Omental fat pad (tissue), 4 donors: ENCODE measurements around the gene NMD3. TPM values are rescaled to one million over a fixed set of nuclear protein-coding genes. Genes with fewer than 3 reads are reported as not detected.
"Not testable (repeated sequence)": the region's sequence is repeated elsewhere in the genome, so short reads cannot be mapped to it uniquely, and the experiment has no call there.

Experiments used
- ATAC-seq: fragments of 150-250 bp; one replicate; pipeline ENCODE4 v1.9.1; 2016; ENCODE audit warnings: mild to moderate bottlenecking, moderate library complexity; ENCODE audit not compliant: low FRiP score
- DNase-seq: peaks from one replicate; pipeline ENCODE4 v3.0.0-alpha.2; 2019; ENCODE audit warnings: low spot score
- CTCF ChIP-seq, 3 donors: fragments of 450-650 bp; IDR thresholded peaks; one replicate each; pipeline ENCODE4 v1.5.1; 2016 to 2017; ENCODE audit warnings: antibody characterized with exemption in 3 of 3, mild to moderate bottlenecking in 3 of 3, moderate library complexity in 2 of 3
- total RNA-seq, 4 donors: library from RNA; depleted of rRNA; stranded (reverse); fragments of >200 nt; gene quantifications; one replicate each; pipeline ENCODE4 v1.1.0, GENCODE V29; 2016

The NMD3 gene
- 10 to 100 TPM; 40.7 to 55.0 (median 48.3) TPM for total RNA-seq

DNA sequence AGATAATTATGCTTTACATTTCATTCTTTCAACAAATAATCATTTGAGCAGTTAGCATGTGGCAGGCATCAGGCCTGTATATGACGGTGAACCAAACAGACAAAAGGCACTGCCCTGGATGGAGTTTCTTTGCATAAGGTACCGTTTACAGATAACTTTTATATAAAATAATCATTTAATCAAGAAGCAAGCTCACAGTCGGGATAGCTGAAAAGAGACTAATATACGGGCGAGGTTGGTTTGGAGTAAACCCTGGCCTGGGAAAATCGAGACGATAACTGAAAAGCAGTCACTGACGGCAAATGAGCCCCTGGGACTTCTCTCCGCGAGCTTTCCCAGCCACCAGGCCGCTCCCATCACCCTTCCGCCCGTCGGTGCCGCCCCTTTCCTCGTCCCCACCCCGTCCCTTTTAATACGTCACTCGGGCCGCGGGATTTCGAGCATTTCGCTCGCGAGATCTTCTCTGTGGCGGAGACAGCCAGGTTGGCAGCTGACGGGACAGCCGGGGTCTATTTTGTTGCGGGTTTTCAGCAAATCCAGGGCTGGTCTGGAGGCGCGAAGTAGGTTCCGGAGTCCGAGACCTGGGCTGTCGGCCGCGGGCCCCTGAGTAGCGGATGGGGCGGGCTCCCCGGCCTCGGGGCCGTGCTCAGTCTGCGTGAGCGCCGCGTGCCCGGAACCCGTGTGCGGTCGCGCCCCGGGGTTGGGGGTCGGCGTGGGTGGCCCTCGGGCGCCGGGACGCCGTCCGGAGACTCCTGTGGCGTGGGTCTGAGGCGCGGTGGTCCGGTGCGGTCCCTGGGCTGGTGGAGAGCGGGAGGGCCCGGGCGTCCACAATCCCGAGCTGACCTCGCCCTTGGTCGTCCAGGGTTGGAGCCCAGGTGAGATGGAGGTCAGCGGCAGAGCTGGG lies at the start of gene NMD3:
NMD3 (plus strand) TSS at position 462 of the 904 bp plus-strand sequence. CDS start 703 bp downstream, outside the sequence.
- peak; percentile 93 for DNase-seq
- no peak for TF ChIP-seq CTCF (IDR thresholded peaks at IDR 0.05)
- ATAC-seq = peak; percentile 99

DNA sequence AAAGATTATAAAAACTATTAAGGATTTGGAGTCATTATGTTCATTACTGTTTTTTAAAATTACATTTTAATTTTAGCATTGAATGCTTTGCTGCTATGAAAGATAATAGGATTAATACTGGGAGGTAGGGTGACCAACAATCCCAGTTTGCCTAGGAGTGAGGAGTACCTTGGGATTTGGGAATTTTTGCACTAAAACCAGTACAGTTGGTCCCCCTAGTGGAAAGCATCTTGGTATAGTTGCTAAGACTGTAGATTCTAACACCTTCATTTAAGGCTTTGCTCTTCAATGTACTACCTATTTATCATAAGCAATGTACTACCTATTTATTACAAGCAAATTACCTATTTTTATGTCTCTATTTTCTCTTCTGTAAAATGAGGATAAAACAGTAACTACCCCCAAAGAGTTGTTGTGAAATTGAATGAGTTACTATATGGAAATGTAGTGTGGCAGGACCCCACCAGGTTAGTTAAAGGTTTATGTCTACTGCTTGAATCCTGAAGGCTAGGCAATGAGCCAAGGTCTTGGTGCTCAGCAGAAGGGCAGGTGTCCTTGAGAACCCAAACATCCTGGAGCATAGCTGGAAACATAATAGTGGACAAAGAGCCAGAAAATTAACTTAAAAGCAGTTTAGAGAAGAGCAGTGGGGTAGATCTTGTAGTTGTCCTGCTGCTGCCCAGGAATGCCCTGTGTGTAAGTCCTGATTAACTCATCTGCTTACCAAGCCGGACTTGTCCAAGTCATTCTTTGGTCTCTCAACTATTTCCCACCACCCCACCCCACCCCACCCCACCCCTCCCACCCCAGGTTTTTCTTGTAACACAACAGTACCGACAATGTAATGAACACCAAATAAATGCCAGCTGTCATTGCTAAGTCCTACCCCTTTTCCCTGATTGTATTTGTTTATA lies 49.2 kb upstream of the NMD3 start:
- DNase-seq = no peak
- no peak for ATAC-seq
- no peak for TF ChIP-seq CTCF (IDR thresholded peaks at IDR 0.05)

- no peak for ATAC-seq
Measured at GRCh38 chr3:161175506-161175905, 45.6 kb upstream of the NMD3 start.

DNA sequence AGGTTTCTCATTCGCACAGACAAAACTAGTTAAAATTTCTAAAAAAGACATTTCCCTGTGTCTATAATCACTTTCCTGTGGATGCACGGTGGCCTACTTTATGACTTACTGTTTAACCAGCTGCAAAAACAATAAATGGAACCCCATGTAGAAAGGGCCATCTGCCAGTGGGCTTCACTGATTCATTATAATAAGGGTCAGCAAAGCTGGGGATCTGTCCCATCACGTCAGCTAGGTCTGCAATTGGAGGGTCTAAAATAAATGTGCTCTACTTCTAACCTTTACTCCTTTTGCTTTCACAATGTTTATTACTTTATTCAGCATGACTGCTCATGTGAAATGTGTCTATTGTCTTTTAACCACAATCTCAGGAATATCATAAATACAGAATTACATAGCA lies 43.1 kb upstream of the NMD3 start:
- no peak for ATAC-seq
- no peak for TF ChIP-seq CTCF (IDR thresholded peaks at IDR 0.05)
- no peak for DNase-seq

More at GRCh38 chr3:161175506-161175905, 45.6 kb upstream of the NMD3 start:
- TF ChIP-seq CTCF (IDR thresholded peaks at IDR 0.05) = no peak
- DNase-seq = no peak

DNA sequence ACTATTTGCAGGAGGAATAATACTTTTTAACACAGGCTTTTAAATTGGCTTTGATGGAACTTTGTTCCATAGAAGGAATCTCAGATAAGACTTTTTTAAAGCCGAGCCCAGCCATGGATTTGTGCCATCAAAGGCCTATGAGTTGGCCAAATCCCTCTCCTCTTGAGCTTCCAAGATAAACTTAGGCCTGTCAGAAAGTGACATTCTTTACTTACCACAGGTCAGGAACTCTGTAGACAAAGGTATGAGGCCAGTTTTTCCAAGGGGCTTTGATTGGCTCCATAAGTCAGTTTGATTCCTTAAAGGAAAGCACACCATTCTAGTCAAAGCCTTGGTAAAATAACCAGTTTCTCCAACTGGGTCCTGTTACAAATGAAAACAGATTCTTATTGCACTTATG lies 39.7 kb upstream of the NMD3 start:
- ATAC-seq, DNase-seq: not testable (repeated sequence)

GRCh38 chr3:161187046-161187445 lies 34.1 kb upstream of the NMD3 start:
- DNase-seq (no peak), ATAC-seq (no peak)
- TF ChIP-seq CTCF (IDR thresholded peaks at IDR 0.05) = no peak
